ENCODE data around the gene PRLR.

The PRLR gene

GRCh38 chr5:35233601-35234000 is 3.3 kb upstream of the PRLR start:
- DNase-seq (ENCODE audit: low read depth in 2 of 2) = no peak

GRCh38 chr5:35233121-35233520 is 2.8 kb upstream of the PRLR start:
- no peak for DNase-seq (ENCODE audit: low read depth in 2 of 2)

GRCh38 chr5:35232124-35232523 is 1.8 kb upstream of the PRLR start:
- DNase-seq (ENCODE audit: low read depth in 2 of 2) = no peak

GRCh38 chr5:35229076-35230037 is 930 bp downstream of the PRLR start:
- no peak for DNase-seq (ENCODE audit: low read depth in 2 of 2)

GRCh38 chr5:35228310-35228709 is 2.0 kb downstream of the PRLR start:
- DNase-seq (ENCODE audit: low read depth in 2 of 2) = no peak

GRCh38 chr5:35227720-35228119 is 2.6 kb downstream of the PRLR start:
- DNase-seq (ENCODE audit: low read depth in 2 of 2) = no peak

- no peak for DNase-seq (ENCODE audit: low read depth in 2 of 2)
Observed at GRCh38 chr5:35223787-35224395, 6.4 kb downstream of the PRLR start.

- DNase-seq (ENCODE audit: low read depth in 2 of 2) = no peak
Observed at GRCh38 chr5:35220967-35221366, 9.3 kb downstream of the PRLR start.

GRCh38 chr5:35218981-35219380 is 11.3 kb downstream of the PRLR start:
- no peak for DNase-seq (ENCODE audit: low read depth in 2 of 2)

GRCh38 chr5:35214051-35214450 is 16.2 kb downstream of the PRLR start:
- no peak for DNase-seq (ENCODE audit: low read depth in 2 of 2)

GRCh38 chr5:35213608-35214007 is 16.7 kb downstream of the PRLR start:
- DNase-seq (ENCODE audit: low read depth in 2 of 2) = no peak

GRCh38 chr5:35212122-35212982 is 17.9 kb downstream of the PRLR start:
- DNase-seq (ENCODE audit: low read depth in 2 of 2) = no peak

- DNase-seq (ENCODE audit: low read depth in 2 of 2) = no peak
Observed at GRCh38 chr5:35209862-35210261, 20.4 kb downstream of the PRLR start.

- DNase-seq (ENCODE audit: low read depth in 2 of 2) = no peak
Observed at GRCh38 chr5:35205606-35206005, 24.7 kb downstream of the PRLR start.

GRCh38 chr5:35205186-35205585 is 25.1 kb downstream of the PRLR start:
- no peak for DNase-seq (ENCODE audit: low read depth in 2 of 2)

- DNase-seq (ENCODE audit: low read depth in 2 of 2) = no peak
Observed at GRCh38 chr5:35203403-35203802, 26.9 kb downstream of the PRLR start.

GRCh38 chr5:35202319-35203111 is 27.8 kb downstream of the PRLR start:
- peak; percentile 15 to 18 for DNase-seq (ENCODE audit: low read depth in 2 of 2)

- DNase-seq (ENCODE audit: low read depth in 2 of 2) = no peak
Observed at GRCh38 chr5:35201291-35201690, 29.0 kb downstream of the PRLR start.

- no peak for DNase-seq (ENCODE audit: low read depth in 2 of 2)
Observed at GRCh38 chr5:35199886-35200285, 30.4 kb downstream of the PRLR start.

- no peak for DNase-seq (ENCODE audit: low read depth in 2 of 2)
Observed at GRCh38 chr5:35198686-35199085, 31.6 kb downstream of the PRLR start.

- no peak for DNase-seq (ENCODE audit: low read depth in 2 of 2)
Observed at GRCh38 chr5:35198075-35198474, 32.2 kb downstream of the PRLR start.
